Calu3 (cell line): Measurements from ENCODE around the gene OASL. TPM values are rescaled to one million over a fixed set of nuclear protein-coding genes. Genes with fewer than 3 reads are reported as not detected.

Experiments
- BruUV-seq: library from RNA; stranded (reverse); fragments of 400-500 nt; replicated peaks from 2 replicates; lab custom pipeline; 2021; lab: Mats Ljungman, UMichigan
- CTCF ChIA-PET: fragments of 300-600 bp; sonication (Branson Sonifier 250); formaldehyde crosslinking; loops from one replicate; lab custom pipeline; 2022; ENCODE audit warnings: antibody characterized with exemption; lab: Charles Lee
- DNase-seq: peaks from one replicate; pipeline ENCODE4 v3.0.0; 2022
- H3K27ac Mint-ChIP-seq: one replicate; pipeline ENCODE4 v1.8.0; 2022; ENCODE audit warnings: mixed read lengths; ENCODE audit not compliant: unreplicated experiment
- H3K27me3 Mint-ChIP-seq: one replicate; pipeline ENCODE4 v1.8.0; 2022; ENCODE audit warnings: mixed read lengths; ENCODE audit not compliant: unreplicated experiment
- H3K36me3 Mint-ChIP-seq: one replicate; pipeline ENCODE4 v1.8.0; 2022; ENCODE audit warnings: mild to moderate bottlenecking, moderate library complexity, mixed read lengths; ENCODE audit not compliant: insufficient read depth, unreplicated experiment
- H3K4me1 Mint-ChIP-seq: one replicate; pipeline ENCODE4 v1.8.0; 2022; ENCODE audit warnings: mild to moderate bottlenecking, low read depth, mixed read lengths; ENCODE audit not compliant: unreplicated experiment
- H3K4me3 Mint-ChIP-seq: one replicate; pipeline ENCODE4 v1.8.0; 2022; ENCODE audit warnings: mild to moderate bottlenecking, low read depth, moderate library complexity, mixed read lengths; ENCODE audit not compliant: unreplicated experiment
- H3K9me3 Mint-ChIP-seq: one replicate; pipeline ENCODE4 v1.8.0; 2022; ENCODE audit warnings: low read depth, mixed read lengths; ENCODE audit not compliant: unreplicated experiment
- CTCF ChIP-seq: fragments of 200-600 bp; IDR thresholded peaks from one replicate; pipeline ENCODE4 v1.8.0; 2022; ENCODE audit warnings: antibody characterized with exemption; ENCODE audit not compliant: unreplicated experiment
- intact Hi-C: fragments of 100-400 bp; cut with micrococcal nuclease; formaldehyde crosslinking; loops from one replicate; pipeline ENCODE4 v1.10.0; 2022; ENCODE audit not compliant: unreplicated experiment
- total RNA-seq: library from RNA; stranded (reverse); gene quantifications from 2 replicates; pipeline ENCODE4 v1.2.3, GENCODE V29; 2022

Gene OASL
- total RNA-seq, 1 experiment from 2014 or later: 73.7 TPM

- H3K27me3 Mint-ChIP-seq: no peaks in the 10 kb centered on the region
- no peak for DNase-seq
- H3K36me3 Mint-ChIP-seq: peaks cover 31% of the 10 kb centered on the region
- H3K27ac Mint-ChIP-seq: no peak overlapping the region
- no TSS peak for BruUV-seq
- no peak for TF ChIP-seq CTCF
- H3K9me3 Mint-ChIP-seq: peaks cover 14% of the 10 kb centered on the region
- H3K4me1 Mint-ChIP-seq: peaks cover 7% of the 10 kb centered on the region
- intact Hi-C loops: no loop called here
- H3K4me3 Mint-ChIP-seq: no peak overlapping the region
- CTCF ChIA-PET: no interaction called here
Observed at GRCh38 chr12:120990487-120991055, 48.5 kb downstream of the OASL start.

GRCh38 chr12:120989687-120990086 is 49.4 kb downstream of the OASL start:
- no TSS peak for BruUV-seq
- peaks cover 22% of the 10 kb centered on the region for H3K36me3 Mint-ChIP-seq
- DNase-seq: no peak
- no peaks in the 10 kb centered on the region for H3K27me3 Mint-ChIP-seq
- peaks cover 6% of the 10 kb centered on the region for H3K9me3 Mint-ChIP-seq
- no peak overlapping the region for H3K4me3 Mint-ChIP-seq
- no peak overlapping the region for H3K27ac Mint-ChIP-seq
- no peak for TF ChIP-seq CTCF
- CTCF ChIA-PET: interaction anchor here (1.1 kb wide), 1 partner anchor 9 kb away, joined by 4 read pairs; no protein-coding TSS in a partner anchor
- intact Hi-C loops: no loop called here
- H3K4me1 Mint-ChIP-seq: peaks cover 9% of the 10 kb centered on the region

- no peaks in the 10 kb centered on the region for H3K27me3 Mint-ChIP-seq
- peaks cover 26% of the 10 kb centered on the region for H3K36me3 Mint-ChIP-seq
- peaks cover 20% of the 10 kb centered on the region for H3K4me1 Mint-ChIP-seq
- peaks cover 3% of the 10 kb centered on the region for H3K9me3 Mint-ChIP-seq
- BruUV-seq: no TSS peak
- no peak for TF ChIP-seq CTCF
- H3K27ac Mint-ChIP-seq: no peak overlapping the region
- DNase-seq: no peak
- H3K4me3 Mint-ChIP-seq: no peak overlapping the region
- CTCF ChIA-PET: no interaction called here
- intact Hi-C loops: no loop called here
Observed at GRCh38 chr12:120988658-120989057, 50.4 kb downstream of the OASL start.

GRCh38 chr12:120988234-120988633 is 50.8 kb downstream of the OASL start:
- Mint-ChIP-seq H3K4me3 (no peak overlapping the region), H3K36me3 (peaks cover 26% of the 10 kb centered on the region)
- intact Hi-C loops: no loop called here

More at GRCh38 chr12:120988234-120988633, 50.8 kb downstream of the OASL start:
- Mint-ChIP-seq H3K27me3 (no peaks in the 10 kb centered on the region), H3K4me1 (peaks cover 24% of the 10 kb centered on the region), H3K27ac (no peak overlapping the region), H3K9me3 (peaks cover 3% of the 10 kb centered on the region)
- DNase-seq: no peak
- no TSS peak for BruUV-seq
- CTCF ChIA-PET: no interaction called here
- no peak for TF ChIP-seq CTCF
